ENCODE results near the gene AGPAT2.

The AGPAT2 gene

GRCh38 chr9:136673088-136673974 lies 13.9 kb downstream of the AGPAT2 start:
- no peak for DNase-seq (ENCODE audit: low read depth in 2 of 2)

DNA sequence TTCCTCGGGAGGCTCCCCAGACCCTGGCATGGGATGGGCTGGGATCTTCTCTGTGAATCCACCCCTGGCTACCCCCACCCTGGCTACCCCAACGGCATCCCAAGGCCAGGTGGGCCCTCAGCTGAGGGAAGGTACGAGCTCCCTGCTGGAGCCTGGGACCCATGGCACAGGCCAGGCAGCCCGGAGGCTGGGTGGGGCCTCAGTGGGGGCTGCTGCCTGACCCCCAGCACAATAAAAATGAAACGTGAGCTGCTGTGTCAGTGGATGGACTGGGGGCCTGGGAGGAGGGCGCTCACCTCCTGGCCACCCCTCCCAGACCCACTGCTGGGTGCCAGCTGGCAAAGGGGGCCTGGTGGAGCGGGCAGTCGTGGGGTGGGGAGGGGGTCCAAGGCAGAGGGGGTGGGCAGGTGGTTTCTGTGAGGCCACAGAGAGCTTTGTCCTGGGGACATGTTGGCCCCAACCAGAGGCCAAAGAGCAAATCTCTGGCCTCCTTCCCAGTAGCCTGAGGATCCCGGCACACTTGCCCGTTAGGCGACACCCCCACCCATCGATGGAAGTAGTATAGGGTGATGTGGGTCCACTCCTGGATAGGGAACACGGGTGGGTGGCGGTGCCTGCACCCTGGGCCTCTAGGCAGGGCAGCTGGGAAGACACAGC lies 14.7 kb downstream of the AGPAT2 start:
- no peak for DNase-seq (ENCODE audit: low read depth in 2 of 2)

- DNase-seq (ENCODE audit: low read depth in 2 of 2), result peak in 1 of 2 donors; percentile 24
These were observed 15.4 kb downstream of the AGPAT2 start for GRCh38 chr9:136671646-136672430.

DNA sequence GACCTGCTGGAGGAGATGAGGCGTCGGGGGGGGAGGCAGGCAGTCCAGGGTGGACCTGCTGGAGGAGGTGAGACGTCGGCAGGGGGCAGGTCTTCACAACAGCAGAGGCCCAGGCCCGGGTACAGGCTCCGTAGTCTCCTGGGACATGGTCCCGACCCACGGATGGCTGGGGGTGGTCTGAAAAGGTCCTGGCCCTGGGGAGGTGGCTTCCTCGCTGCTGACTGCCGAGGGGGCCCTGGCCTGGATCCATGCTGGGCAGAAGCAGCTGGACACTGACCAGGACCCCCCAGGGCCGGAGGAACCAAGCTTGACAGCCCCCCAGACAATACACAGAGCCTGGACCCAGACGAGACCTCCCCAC lies 16.0 kb downstream of the AGPAT2 start:
- DNase-seq (ENCODE audit: low read depth in 2 of 2), result no peak

- DNase-seq (ENCODE audit: low read depth in 2 of 2), result no peak
These were observed 16.5 kb downstream of the AGPAT2 start for GRCh38 chr9:136670576-136671253.

DNA sequence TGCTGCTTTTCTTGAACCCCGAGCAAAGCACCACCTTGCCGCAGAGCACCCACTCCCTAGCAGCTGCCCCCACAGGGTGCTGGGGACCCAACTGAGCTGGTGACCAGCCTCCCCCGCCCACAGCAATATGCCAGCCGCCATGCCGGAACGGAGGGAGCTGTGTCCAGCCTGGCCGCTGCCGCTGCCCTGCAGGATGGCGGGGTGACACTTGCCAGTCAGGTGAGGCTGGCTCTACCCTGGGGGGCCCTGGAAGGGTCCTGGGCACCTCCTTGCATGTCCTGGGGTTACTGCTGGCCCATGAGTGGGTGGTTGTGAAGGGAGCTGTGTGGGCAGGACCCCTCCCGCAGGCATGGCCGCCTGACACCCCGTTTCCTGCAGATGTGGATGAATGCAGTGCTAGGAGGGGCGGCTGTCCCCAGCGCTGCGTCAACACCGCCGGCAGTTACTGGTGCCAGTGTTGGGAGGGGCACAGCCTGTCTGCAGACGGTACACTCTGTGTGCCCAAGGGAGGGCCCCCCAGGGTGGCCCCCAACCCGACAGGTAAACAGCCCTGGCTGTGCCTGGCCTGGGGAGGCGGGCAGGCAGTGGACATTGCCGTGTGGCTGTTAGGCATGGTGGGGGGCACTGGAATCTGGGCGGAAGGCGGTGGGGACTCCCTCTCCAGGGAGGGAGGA lies 17.3 kb downstream of the AGPAT2 start:
- no peak for DNase-seq (ENCODE audit: low read depth in 2 of 2)

- DNase-seq (ENCODE audit: low read depth in 2 of 2), result no peak
These were observed 18.1 kb downstream of the AGPAT2 start for GRCh38 chr9:136668983-136669790.

DNA sequence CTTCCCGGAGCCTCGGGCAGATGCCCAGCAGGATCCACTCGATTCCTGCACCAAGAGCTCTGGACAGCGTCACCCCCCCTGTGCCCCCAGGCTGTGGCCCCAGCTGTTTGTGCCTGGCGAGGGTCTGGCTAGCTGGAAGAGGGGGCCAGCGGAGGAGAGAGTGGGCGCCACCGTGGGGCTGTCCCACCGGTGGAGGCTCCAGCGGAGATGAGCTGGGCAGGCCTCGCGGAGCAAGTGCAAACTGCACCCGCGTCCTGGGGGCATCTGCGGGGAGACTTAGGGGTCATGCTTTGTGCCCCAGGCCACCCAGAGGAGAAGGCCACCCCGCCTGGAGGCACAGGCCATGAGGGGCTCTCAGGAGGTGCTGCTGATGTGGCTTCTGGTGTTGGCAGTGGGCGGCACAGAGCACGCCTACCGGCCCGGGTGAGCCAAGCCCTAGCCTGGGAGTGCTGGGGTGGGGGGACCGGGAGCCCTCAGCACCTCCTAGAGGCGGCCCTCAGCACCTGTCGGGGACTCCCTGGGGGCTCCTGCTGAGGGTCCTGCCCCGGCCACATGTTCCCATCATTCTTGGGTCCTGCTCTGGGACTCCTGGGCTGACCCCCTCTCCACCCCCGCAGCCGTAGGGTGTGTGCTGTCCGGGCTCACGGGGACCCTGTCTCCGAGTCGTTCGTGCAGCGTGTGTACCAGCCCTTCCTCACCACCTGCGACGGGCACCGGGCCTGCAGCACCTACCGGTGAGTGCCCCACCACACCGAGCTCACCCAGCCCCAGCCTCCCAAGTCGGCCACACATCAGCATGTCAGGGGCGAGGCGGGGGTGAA lies 19.1 kb downstream of the AGPAT2 start:
- DNase-seq (ENCODE audit: low read depth in 2 of 2), result no peak

DNA sequence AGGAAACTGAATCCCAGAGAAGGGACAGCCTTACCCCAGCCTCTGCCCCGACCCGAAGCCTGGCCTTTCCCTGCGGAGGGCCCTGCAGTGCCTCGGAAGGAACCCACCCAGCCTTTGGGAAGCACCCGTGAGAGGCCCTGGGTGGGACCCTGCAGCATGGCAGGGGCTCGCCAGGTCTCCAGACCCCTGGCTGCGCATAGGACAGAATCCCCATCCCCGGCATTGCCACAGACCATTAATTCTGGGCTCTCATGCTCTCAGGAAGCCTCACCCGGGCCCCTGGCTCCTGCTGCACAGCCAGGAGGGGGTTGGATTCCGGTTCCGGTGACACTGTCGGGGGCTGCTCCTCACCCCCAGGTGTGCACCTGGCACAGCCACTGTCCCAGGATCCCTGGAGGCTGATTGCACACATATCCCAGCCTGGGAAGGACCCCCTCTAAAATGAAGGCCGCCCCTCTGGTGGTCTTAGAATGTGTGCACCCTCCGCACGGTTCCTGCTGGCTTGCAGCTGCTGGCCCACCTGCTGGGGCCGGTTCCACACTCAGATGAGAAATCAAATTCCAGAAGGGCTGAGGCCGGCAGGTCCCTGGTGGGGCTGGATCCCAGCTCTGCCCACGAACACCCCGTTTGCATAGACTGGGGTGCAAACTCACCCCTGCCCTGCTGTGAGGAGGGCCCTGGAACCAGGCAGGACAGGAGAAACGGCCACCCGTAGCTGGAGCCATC lies 19.9 kb downstream of the AGPAT2 start:
- DNase-seq (ENCODE audit: low read depth in 2 of 2), result no peak

DNA sequence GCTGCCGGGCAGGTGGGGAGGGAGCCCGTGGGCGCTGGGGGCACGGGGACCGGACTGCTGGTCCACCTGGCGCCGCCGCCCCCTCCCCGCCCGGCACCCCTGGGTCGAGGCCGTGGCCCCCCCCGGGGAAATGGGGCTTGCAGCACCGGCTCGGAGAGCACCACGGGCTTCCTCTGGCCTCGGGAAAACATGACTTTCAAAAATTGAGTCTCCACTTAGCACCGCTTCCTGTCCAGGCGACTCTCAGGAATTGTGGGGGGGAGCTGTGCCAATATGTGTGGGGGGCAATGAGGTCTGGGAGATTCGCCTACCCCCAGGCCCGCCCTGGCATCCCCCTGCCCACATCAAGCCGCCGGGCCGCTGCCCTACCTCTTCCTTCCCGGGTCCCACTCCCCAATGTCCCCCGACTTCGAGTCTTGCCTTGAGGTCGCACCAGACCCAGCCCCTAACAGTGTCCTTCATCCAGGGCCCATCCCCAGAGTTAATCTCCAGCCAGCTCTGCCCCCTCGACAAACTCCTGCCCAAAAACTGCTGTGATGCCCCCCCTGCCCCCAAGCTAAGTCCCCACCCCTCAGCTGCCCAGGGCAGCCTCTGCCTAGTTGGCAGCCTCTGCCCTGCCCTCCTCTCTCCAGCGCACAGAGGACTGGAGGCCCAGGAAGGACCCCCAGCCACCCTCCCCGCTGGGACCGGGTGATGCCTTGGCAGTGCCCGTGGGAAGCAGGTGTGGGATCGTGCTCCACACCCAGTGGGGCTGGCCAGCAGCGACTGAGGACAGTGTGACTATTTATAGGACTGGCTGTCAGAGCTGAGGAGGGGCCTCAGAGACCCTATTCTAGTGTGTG lies 20.7 kb downstream of the AGPAT2 start:
- no peak for DNase-seq (ENCODE audit: low read depth in 2 of 2)

GRCh38 chr9:136665704-136666371 lies 21.4 kb downstream of the AGPAT2 start:
- DNase-seq (ENCODE audit: low read depth in 2 of 2), result no peak

DNA sequence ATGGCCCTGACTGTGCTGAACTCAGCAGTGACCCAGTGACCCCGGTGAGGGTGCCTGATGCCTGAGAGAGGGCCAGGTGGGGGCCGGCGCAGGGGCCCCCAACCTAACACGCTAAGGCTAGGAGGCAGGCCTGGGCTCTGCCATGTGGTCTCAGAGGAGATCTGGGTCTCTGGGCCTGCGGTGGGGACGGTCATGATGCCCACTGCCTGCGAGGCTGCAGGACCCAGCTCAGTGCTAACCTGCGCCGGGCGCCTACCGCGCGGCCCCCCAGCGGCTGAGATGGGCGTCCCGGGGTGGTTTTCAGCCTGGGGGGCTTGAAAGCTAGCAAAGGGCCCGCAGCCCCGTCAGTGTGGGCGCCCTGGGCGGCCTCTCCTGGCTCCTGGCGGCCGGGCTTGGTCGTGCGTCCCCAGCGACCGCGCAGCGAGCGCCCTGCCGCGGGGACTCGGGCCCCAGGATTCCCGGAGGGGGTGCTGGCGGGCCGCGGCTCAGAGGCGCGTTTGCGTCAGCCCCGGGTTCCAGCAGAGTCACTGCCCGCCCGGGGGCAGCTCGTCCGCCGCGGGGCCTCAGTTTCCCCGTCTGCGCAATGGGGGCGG lies 22.1 kb downstream of the AGPAT2 start:
- no peak for DNase-seq (ENCODE audit: low read depth in 2 of 2)

DNA sequence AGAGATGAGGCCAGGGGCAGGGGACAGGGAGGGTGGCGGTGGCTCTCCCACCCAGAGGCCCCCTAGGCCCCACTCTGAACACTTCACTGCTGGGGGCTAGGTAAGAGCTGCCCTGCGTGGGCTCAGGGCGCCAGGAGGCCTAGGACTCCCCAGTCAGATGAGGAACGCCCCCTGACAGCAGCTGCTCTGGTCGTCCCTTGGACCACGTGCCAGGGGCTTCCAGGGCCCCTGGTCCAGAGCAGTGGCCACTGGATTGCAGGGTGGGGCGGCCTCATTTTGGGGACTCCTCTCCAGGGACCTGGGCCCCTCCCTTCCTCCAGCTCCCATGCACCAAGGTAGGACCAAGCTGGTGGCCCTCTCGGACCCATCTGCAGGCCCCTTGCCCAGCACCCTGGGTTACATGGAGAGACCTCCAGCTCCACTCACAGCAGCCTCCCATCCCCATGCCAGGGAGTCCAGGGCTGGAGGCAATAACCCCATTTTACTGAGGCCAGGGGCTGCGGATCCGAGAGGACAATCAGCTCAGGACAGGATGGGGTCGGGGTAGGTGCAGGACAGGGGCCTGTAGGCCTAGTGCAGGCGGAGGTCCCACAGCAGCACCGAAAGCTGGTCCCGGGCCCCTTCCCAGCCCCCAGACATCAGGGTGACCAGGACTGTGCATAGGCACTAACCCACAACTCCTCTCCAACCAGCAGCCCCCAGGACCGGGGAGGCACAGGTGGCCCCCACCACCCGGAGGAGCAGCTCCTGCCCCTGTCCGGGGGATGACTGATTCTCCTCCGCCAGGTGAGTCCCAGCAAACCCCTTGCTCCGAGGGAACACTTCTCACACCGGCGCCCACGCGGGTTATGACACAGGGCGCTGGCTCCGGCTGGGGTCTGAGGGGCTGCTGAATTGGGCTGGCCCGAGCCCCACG lies 23.0 kb downstream of the AGPAT2 start:
- DNase-seq (ENCODE audit: low read depth in 2 of 2), result no peak

DNA sequence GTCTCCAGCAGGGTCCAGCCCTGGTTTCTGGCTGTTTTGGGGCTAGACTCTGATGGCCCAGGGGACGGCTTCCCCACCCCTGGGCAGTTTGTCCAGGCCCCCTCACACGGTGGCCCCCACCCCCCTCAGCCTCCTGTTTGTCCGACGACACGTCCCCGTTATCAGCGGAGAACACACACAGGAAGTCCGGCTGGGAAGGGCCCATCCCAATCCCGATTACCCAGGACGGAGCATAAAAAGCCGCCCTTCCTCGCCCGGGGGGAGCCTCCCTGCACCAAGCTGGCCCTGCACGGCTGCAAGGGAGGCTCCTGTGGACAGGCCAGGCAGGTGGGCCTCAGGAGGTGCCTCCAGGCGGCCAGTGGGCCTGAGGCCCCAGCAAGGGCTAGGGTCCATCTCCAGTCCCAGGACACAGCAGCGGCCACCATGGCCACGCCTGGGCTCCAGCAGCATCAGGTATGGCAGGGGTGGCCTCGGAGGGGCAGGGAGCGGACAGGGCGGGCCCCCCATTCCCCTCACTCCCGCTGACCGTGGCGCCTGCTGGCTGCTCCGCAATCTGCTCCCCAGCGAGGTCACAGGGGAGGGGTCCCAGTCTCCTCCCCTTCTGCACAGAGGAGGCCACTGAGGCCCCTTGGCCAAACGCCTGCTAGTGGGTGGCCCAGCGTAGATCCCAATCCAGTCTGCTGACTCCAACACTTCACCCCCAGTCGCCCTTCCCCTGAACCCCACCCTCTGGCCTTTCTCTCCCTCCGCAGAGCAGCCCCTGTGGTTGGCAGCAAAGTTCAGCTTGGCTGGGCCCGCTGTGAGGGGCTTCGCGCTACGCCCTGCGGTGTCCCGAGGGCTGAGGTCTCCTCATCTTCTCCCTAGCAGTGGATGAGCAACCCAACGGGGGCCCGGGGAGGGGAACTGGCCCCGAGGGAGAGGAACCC lies 24.3 kb downstream of the AGPAT2 start, which contains the start of gene EGFL7:
Gene EGFL7, plus strand, starts transcription at position 261 of the 926 bp plus-strand sequence. CDS start 5,367 bp downstream, outside the sequence.
- no peak for DNase-seq (ENCODE audit: low read depth in 2 of 2)

GRCh38 chr9:136662326-136662655 lies 25.0 kb downstream of the AGPAT2 start:
- DNase-seq (ENCODE audit: low read depth in 2 of 2), result no peak
